ENCODE results near the gene KDM5A.
"Not testable (repeated sequence)": the region's sequence is repeated elsewhere in the genome, so short reads cannot be mapped to it uniquely, and the experiment has no call there.

KDM5A gene

DNA sequence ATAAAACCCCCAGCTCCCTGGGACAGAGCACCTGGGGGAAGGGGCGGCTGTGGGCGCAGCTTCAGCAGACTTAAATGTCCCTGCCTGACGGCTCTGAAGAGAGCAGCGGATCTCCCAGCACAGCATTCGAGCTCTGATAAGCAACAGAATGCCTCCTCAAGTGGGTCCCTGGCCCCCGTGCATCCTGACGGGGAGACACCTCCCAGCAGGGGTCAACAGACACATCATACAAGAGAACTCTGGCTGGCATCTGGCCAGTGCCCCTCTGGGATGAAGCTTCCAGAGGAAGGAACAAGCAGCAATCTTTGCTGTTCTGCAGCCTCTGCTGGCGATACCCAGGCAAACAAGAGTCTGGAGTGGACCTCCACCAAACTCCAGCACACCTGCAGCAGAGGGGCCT is 91.1 kb downstream of the KDM5A start:
- H3K9me3 ChIP-seq (ENCODE audit: control insufficient read depth in 1 of 2, low read length in 2 of 2); H3K27me3 ChIP-seq (ENCODE audit: low read depth, low read length); H3K27ac ChIP-seq (ENCODE audit: low read length); H3K4me3 ChIP-seq (ENCODE audit: low read depth in 1 of 2, low read length in 2 of 2); H3K4me1 ChIP-seq (ENCODE audit: control insufficient read depth in 1 of 2, insufficient read depth in 2 of 2, low read length in 2 of 2): not testable (repeated sequence)
- H3K36me3 ChIP-seq (ENCODE audit: control insufficient read depth in 1 of 2, insufficient read depth in 2 of 2, low read length in 2 of 2), result peaks cover 31 to 49% of the 10 kb centered on the region in 2 donors

DNA sequence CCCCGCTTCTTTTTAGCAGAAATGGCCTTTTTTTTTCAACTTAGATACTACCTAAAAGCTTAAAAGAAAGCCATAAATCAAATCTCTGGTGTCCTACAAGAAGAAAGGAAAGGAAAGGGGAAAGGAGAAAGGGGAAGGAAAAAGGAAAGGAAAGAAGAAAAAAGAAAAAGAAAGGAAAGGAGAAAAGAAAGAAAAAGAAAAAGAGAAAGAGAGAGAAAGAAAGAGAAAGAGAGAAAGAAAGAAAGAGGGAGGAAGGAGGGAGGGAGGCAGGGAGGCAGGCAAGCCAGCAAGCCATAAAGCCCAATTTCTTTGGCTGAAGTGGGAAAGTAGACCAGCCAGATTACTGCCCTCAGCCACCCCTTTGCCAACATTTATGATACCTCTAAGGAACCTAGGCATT is 94.0 kb downstream of the KDM5A start:
- H3K36me3 ChIP-seq (ENCODE audit: control insufficient read depth in 1 of 2, insufficient read depth in 2 of 2, low read length in 2 of 2), result peaks cover 45 to 61% of the 10 kb centered on the region in 2 donors
- no peak overlapping the region for H3K4me3 ChIP-seq (ENCODE audit: low read depth in 1 of 2, low read length in 2 of 2)
- H3K27me3 ChIP-seq (ENCODE audit: low read depth, low read length), result no peaks in the 10 kb centered on the region
- no peaks in the 10 kb centered on the region for H3K9me3 ChIP-seq (ENCODE audit: control insufficient read depth in 1 of 2, low read length in 2 of 2)
- no peak overlapping the region for H3K27ac ChIP-seq (ENCODE audit: low read length)
- no peaks in the 10 kb centered on the region for H3K4me1 ChIP-seq (ENCODE audit: control insufficient read depth in 1 of 2, insufficient read depth in 2 of 2, low read length in 2 of 2)

DNA sequence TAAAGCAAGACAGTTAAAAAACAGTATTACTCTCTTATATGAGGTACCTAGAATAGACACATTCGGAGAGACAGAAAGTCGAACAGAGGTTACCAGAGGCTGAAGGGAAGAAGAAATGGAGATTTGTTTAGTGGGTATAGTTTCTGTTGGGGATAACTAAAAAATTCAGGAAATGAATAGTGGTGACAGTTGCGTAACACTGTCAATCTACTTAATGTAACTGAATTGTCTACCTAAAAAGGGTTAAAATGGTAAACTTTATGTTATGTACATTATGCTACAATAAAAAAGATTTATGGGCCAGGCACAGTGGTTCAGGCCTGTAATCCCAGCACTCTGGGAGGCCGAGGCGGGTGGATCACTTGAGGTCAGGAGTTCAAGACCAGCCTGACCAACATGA is 95.9 kb downstream of the KDM5A start:
- Histone ChIP-seq H3K9me3 (ENCODE audit: control insufficient read depth in 1 of 2, low read length in 2 of 2) (no peaks in the 10 kb centered on the region), H3K27me3 (ENCODE audit: low read depth, low read length) (no peaks in the 10 kb centered on the region), H3K36me3 (ENCODE audit: control insufficient read depth in 1 of 2, insufficient read depth in 2 of 2, low read length in 2 of 2) (peaks cover 45 to 57% of the 10 kb centered on the region in 2 donors), H3K4me1 (ENCODE audit: control insufficient read depth in 1 of 2, insufficient read depth in 2 of 2, low read length in 2 of 2) (no peaks in the 10 kb centered on the region), H3K27ac (ENCODE audit: low read length) (no peak overlapping the region), H3K4me3 (ENCODE audit: low read depth in 1 of 2, low read length in 2 of 2) (no peak overlapping the region)

DNA sequence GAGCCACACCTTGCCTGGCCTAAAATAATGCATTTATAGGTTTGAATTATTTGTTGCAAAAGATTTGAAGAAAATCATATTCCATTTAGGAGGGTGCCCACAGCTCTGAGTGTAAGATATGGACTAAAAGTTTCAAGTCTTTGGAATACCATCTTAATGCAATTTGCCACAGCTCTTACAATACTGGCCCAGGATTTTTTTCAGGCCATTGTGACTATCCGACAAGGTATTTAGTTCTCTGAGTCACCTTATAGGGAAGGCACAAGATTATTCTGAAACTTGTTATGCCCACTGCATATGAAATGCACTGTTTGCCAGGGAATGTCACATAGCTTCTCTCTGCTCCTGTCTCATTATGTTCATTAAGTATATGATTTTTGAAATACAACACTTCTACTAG is 96.9 kb downstream of the KDM5A start:
- H3K9me3 ChIP-seq (ENCODE audit: control insufficient read depth in 1 of 2, low read length in 2 of 2), result no peaks in the 10 kb centered on the region
- no peaks in the 10 kb centered on the region for H3K27me3 ChIP-seq (ENCODE audit: low read depth, low read length)
- H3K36me3 ChIP-seq (ENCODE audit: control insufficient read depth in 1 of 2, insufficient read depth in 2 of 2, low read length in 2 of 2), result peaks cover 41 to 53% of the 10 kb centered on the region in 2 donors
- no peaks in the 10 kb centered on the region for H3K4me1 ChIP-seq (ENCODE audit: control insufficient read depth in 1 of 2, insufficient read depth in 2 of 2, low read length in 2 of 2)
- no peak overlapping the region for H3K27ac ChIP-seq (ENCODE audit: low read length)
- H3K4me3 ChIP-seq (ENCODE audit: low read depth in 1 of 2, low read length in 2 of 2), result no peak overlapping the region

DNA sequence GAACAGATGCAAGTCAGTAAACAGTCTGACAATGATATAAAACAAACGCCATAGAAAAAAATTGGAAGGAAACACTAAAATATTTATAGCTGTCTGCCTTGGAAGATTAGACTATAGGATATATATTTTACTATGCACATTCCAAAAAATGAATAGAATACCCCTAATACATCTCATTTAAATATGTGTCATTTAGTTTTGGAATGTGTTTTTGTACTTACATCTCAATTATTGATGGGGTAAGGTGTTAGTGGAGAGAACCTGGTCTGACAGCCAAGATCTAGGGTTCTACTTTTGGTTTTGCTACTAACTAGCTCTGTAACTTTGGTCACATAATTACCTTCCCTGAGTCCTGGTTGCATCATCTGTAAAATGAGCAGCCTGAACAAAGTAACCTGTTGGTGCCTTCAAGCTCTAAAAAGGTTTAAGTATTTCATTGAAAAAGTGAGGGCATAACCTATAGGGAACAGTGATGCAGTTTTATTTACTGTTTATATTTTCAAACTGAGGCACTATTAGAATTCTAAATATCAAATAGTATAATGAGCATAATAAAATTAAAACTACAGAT is 97.9 kb downstream of the KDM5A start:
- H3K36me3 ChIP-seq (ENCODE audit: control insufficient read depth in 1 of 2, insufficient read depth in 2 of 2, low read length in 2 of 2), result peaks cover 44 to 45% of the 10 kb centered on the region in 2 donors

DNA sequence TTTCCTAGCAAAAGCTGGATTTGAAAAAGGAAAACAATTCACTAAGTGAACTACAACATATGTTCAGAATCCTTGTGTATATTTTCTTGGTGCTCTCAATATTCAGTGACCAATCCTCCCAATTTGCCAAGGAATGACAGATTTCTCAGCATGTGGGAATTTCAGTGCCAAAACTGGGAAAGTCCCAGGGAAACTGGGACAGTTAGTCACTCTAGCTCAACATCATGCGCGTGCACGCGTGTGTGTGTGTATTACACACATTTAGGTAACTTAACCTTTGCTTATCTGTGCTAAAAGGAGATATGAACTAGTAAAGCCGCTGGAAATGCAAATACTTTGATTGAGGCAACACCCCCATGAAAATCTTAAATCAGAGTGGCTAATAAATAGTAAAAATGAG is 100.4 kb downstream of the KDM5A start:
- Histone ChIP-seq H3K36me3 (ENCODE audit: control insufficient read depth in 1 of 2, insufficient read depth in 2 of 2, low read length in 2 of 2) (peaks cover 44 to 48% of the 10 kb centered on the region in 2 donors), H3K27me3 (ENCODE audit: low read depth, low read length) (no peaks in the 10 kb centered on the region), H3K27ac (ENCODE audit: low read length) (no peak overlapping the region), H3K4me1 (ENCODE audit: control insufficient read depth in 1 of 2, insufficient read depth in 2 of 2, low read length in 2 of 2) (no peaks in the 10 kb centered on the region), H3K9me3 (ENCODE audit: control insufficient read depth in 1 of 2, low read length in 2 of 2) (no peaks in the 10 kb centered on the region), H3K4me3 (ENCODE audit: low read depth in 1 of 2, low read length in 2 of 2) (no peak overlapping the region)

More for the DNA sequence above, 97.9 kb downstream of the KDM5A start:
- H3K4me3 ChIP-seq (ENCODE audit: low read depth in 1 of 2, low read length in 2 of 2), result no peak overlapping the region
- H3K4me1 ChIP-seq (ENCODE audit: control insufficient read depth in 1 of 2, insufficient read depth in 2 of 2, low read length in 2 of 2), result no peaks in the 10 kb centered on the region
- no peaks in the 10 kb centered on the region for H3K27me3 ChIP-seq (ENCODE audit: low read depth, low read length)
- no peak overlapping the region for H3K27ac ChIP-seq (ENCODE audit: low read length)
- H3K9me3 ChIP-seq (ENCODE audit: control insufficient read depth in 1 of 2, low read length in 2 of 2), result no peaks in the 10 kb centered on the region

DNA sequence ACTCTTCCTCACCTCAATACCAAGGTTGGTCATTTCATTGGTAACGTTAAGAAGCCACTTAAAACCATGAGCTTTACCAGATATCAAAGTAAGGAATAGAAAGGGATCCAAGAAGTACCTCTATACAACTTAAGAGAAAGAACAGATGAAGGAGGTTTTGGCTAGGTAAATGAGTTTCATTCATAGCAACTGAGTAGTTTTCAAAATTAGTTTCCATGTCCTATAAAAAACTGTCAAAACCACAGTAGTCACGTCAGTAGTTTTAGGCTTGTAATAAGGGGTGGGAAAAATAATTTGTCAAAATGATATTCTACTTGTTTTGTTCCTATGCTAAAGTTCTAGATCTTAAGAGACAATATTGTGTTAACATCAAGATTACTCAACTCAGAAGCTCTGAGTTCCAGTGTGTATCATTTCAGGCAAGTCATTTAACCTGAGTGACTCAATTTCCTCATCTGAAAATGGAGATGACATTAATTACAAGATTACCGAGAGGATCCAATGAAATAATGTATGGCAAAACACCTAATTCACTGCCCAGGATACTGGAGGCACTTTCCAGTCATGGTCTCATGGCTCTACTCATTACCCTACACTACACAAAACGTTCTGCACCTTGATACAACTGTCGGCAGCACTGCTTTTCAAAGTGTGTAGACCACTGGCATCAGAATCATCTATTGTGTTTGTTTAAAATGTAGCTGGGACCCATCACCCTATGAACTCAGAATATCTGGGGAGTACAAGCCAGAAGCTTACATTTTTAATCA is 102.4 kb downstream of the KDM5A start:
- no peaks in the 10 kb centered on the region for H3K4me1 ChIP-seq (ENCODE audit: control insufficient read depth in 1 of 2, insufficient read depth in 2 of 2, low read length in 2 of 2)
- peaks cover 30 to 51% of the 10 kb centered on the region in 2 donors for H3K36me3 ChIP-seq (ENCODE audit: control insufficient read depth in 1 of 2, insufficient read depth in 2 of 2, low read length in 2 of 2)
- H3K27me3 ChIP-seq (ENCODE audit: low read depth, low read length), result no peaks in the 10 kb centered on the region
- H3K4me3 ChIP-seq (ENCODE audit: low read depth in 1 of 2, low read length in 2 of 2), result no peak overlapping the region
- H3K27ac ChIP-seq (ENCODE audit: low read length), result no peak overlapping the region
- H3K9me3 ChIP-seq (ENCODE audit: control insufficient read depth in 1 of 2, low read length in 2 of 2), result no peaks in the 10 kb centered on the region

DNA sequence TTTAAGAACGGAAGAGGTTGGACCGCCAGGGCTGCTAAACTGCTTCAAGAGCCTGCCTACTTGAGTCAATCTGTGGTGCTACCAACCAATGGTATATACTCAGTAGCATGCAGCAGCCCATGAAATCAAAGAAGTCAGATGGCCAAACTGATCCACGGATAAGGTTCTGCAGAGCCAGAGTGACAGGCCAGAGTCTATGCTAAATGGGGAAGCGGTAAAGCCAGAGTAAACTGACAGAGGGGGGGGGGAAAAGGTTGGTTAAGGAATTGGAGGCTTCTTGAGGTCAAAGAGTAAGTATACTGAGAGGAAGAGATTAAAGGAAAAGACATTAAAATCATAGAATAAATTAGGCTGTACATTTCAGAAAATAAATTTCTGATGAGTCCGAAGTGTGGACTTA is 111.1 kb downstream of the KDM5A start:
- H3K36me3 ChIP-seq (ENCODE audit: control insufficient read depth in 1 of 2, insufficient read depth in 2 of 2, low read length in 2 of 2), result peaks cover 5 to 14% of the 10 kb centered on the region in 2 donors
- H3K27ac ChIP-seq (ENCODE audit: low read length), result no peak overlapping the region
- no peaks in the 10 kb centered on the region for H3K9me3 ChIP-seq (ENCODE audit: control insufficient read depth in 1 of 2, low read length in 2 of 2)
- H3K4me3 ChIP-seq (ENCODE audit: low read depth in 1 of 2, low read length in 2 of 2), result no peak overlapping the region
- no peaks in the 10 kb centered on the region for H3K27me3 ChIP-seq (ENCODE audit: low read depth, low read length)
- H3K4me1 ChIP-seq (ENCODE audit: control insufficient read depth in 1 of 2, insufficient read depth in 2 of 2, low read length in 2 of 2), result no peaks in the 10 kb centered on the region

DNA sequence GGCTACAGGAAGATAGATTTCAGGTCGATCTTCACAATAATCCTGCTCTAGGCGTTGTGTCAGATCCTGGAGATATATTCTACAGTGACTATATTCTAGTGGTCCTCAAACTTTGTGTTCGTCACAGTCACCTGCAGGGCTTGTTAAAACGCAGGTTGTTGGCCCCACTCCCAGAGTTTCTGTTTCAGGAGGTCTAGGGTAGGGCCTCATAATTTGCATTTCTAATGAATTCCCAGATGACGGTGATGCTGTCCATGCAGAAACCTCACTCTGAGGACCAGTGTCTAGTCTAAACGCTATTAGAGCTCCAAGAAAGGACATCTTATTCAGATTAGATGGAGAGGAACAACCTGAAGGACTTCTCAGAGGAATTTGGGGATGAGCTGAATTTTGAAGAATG is 113.3 kb downstream of the KDM5A start:
- no peak overlapping the region for H3K27ac ChIP-seq (ENCODE audit: low read length)
- no peak overlapping the region for H3K4me3 ChIP-seq (ENCODE audit: low read depth in 1 of 2, low read length in 2 of 2)
- H3K27me3 ChIP-seq (ENCODE audit: low read depth, low read length), result no peaks in the 10 kb centered on the region
- H3K4me1 ChIP-seq (ENCODE audit: control insufficient read depth in 1 of 2, insufficient read depth in 2 of 2, low read length in 2 of 2), result peaks cover 0 to 5% of the 10 kb centered on the region in 2 donors
- H3K36me3 ChIP-seq (ENCODE audit: control insufficient read depth in 1 of 2, insufficient read depth in 2 of 2, low read length in 2 of 2), result peaks cover 5 to 7% of the 10 kb centered on the region in 2 donors
- H3K9me3 ChIP-seq (ENCODE audit: control insufficient read depth in 1 of 2, low read length in 2 of 2), result no peaks in the 10 kb centered on the region

DNA sequence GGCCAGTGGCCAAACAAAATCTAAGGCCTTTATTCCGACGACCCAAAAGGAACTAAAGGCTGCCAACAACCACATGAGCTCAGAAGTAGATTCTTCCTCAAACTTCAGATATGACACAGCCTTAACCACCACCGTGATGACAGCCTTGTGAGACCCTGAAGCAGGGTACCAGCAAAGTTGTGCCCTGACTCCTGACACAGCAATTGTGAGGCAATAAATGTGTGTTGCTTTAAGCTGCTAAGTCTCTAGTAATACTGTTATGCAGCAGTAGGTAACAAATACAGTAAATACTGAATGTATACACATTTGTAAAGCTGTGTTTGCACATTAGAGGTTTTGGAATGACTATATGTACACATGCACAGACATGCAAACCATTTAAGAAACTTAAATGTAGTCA is 115.7 kb downstream of the KDM5A start:
- H3K4me3 ChIP-seq (ENCODE audit: low read depth in 1 of 2, low read length in 2 of 2), result no peak overlapping the region
- H3K27ac ChIP-seq (ENCODE audit: low read length), result no peak overlapping the region
- peaks cover 0 to 6% of the 10 kb centered on the region in 2 donors for H3K4me1 ChIP-seq (ENCODE audit: control insufficient read depth in 1 of 2, insufficient read depth in 2 of 2, low read length in 2 of 2)
- H3K36me3 ChIP-seq (ENCODE audit: control insufficient read depth in 1 of 2, insufficient read depth in 2 of 2, low read length in 2 of 2), result no peaks in the 10 kb centered on the region
- H3K9me3 ChIP-seq (ENCODE audit: control insufficient read depth in 1 of 2, low read length in 2 of 2), result no peaks in the 10 kb centered on the region
- H3K27me3 ChIP-seq (ENCODE audit: low read depth, low read length), result no peaks in the 10 kb centered on the region

DNA sequence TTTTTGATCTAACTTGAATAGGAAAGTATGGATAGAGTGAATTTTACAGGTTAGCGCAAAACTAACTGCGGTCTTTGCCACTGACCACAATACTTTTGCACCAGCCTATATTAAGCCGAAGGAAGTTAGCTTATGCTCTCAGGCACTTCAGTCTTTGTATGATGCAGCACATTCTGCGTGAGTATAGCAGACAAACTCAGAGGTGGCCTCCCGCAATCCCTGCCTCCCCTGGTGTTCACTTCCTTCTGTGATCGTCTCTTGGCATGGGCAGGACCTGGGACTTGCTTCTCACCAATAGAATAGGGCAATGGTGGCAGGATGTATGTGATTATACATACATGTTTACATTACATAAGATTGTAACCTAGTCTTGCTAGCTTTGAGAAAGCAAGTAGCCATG is 116.2 kb downstream of the KDM5A start:
- Histone ChIP-seq H3K4me1 (ENCODE audit: control insufficient read depth in 1 of 2, insufficient read depth in 2 of 2, low read length in 2 of 2) (peaks cover 0 to 10% of the 10 kb centered on the region in 2 donors), H3K9me3 (ENCODE audit: control insufficient read depth in 1 of 2, low read length in 2 of 2) (no peaks in the 10 kb centered on the region), H3K27me3 (ENCODE audit: low read depth, low read length) (no peaks in the 10 kb centered on the region), H3K27ac (ENCODE audit: low read length) (no peak overlapping the region), H3K36me3 (ENCODE audit: control insufficient read depth in 1 of 2, insufficient read depth in 2 of 2, low read length in 2 of 2) (no peaks in the 10 kb centered on the region), H3K4me3 (ENCODE audit: low read depth in 1 of 2, low read length in 2 of 2) (no peak overlapping the region)

DNA sequence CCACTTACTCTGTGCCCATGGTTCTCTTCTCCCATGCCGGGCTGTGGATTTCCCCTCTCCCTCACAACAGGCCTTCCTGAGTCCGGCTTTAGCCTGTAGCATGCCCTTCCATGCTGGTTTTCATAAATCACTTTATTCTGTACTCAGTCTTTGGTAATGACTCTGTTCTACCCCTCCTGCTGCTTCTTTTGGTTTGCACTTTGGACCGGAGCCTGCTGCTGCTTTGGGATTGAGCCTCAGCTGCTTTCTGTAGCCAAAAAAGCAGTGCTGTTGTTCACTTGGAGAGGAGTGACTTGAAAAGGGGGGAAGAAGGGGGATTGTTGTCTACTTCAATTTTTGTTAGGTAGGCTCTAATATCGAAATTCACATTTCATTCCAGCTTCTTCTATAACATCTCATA is 118.0 kb downstream of the KDM5A start:
- Histone ChIP-seq H3K4me3 (ENCODE audit: low read depth in 1 of 2, low read length in 2 of 2) (no peak overlapping the region), H3K9me3 (ENCODE audit: control insufficient read depth in 1 of 2, low read length in 2 of 2) (no peaks in the 10 kb centered on the region), H3K4me1 (ENCODE audit: control insufficient read depth in 1 of 2, insufficient read depth in 2 of 2, low read length in 2 of 2) (peaks cover 0 to 10% of the 10 kb centered on the region in 2 donors)

More for the DNA sequence above, 118.0 kb downstream of the KDM5A start:
- no peaks in the 10 kb centered on the region for H3K27me3 ChIP-seq (ENCODE audit: low read depth, low read length)
- H3K36me3 ChIP-seq (ENCODE audit: control insufficient read depth in 1 of 2, insufficient read depth in 2 of 2, low read length in 2 of 2), result no peaks in the 10 kb centered on the region
- H3K27ac ChIP-seq (ENCODE audit: low read length), result no peak overlapping the region

Data from muscle layer of duodenum (tissue), 2 donors.